HepG2 (cell line): ENCODE measurements around the gene SMTNL2. TPM values are rescaled to one million over a fixed set of nuclear protein-coding genes. Genes with fewer than 3 reads are reported as not detected.

Experiments used
- ATAC-seq: fragments of 200-7000 bp; cut with Tn5 transposase; 3 replicates; pipeline ENCODE4 v1.9.1; 2020; ENCODE audit warnings: mild to moderate bottlenecking, moderate library complexity
- BruUV-seq: library from RNA; stranded (reverse); fragments of 400-500 nt; replicated peaks from 2 replicates; lab custom pipeline; 2021; lab: Mats Ljungman, UMichigan
- CTCF ChIA-PET: fragments of 300-600 bp; formaldehyde crosslinking; extraction: SDS; loops from one replicate; lab custom pipeline; 2021; ENCODE audit warnings: low total read pairs, inconsistent platforms, low intra/inter-chr PET ratio; lab: Yijun Ruan, JAX
- POLR2A ChIA-PET: fragments of 350-600 bp; sonication (Branson Sonifier 250); formaldehyde crosslinking; loops from one replicate; lab custom pipeline; 2020; ENCODE audit warnings: antibody characterized with exemption, inconsistent platforms; lab: Yijun Ruan, JAX
- DNase-seq: peaks from one replicate; pipeline ENCODE4 v3.0.0-alpha.2; 2015; ENCODE audit warnings: low spot score
- FAIRE-seq: peaks from 3 replicates; lab custom pipeline; 2011; peaks lifted over from hg19 to GRCh38; lab: Jason Lieb, UNC
- H2AFZ ChIP-seq: one replicate; pipeline ENCODE4 v1.6.1; 2011; ENCODE audit warnings: low read length, inconsistent platforms
- H3K27ac ChIP-seq: fragments of 300-600 bp; 3 replicates; pipeline ENCODE4 v1.8.0; 2011; ENCODE audit warnings: mixed run types, mild to moderate bottlenecking, mixed read lengths, low read length, inconsistent platforms; ENCODE audit not compliant: insufficient read depth; ENCODE audit errors: extremely low read length
- H3K27me3 ChIP-seq, 2 experiments: fragments of 200-600 bp in 1 of 2; 2 replicates in 1 of 2; 3 replicates in 1 of 2; pipeline versions ENCODE4 v1.6.0 to v1.8.0; 2011; ENCODE audit warnings: low read length in 2 of 2, mild to moderate bottlenecking in 2 of 2, moderate library complexity in 2 of 2, inconsistent platforms in 1 of 2; ENCODE audit not compliant: insufficient read depth in 2 of 2, control insufficient read depth in 1 of 2
- H3K36me3 ChIP-seq, 2 experiments: fragments of 200-600 bp in 1 of 2; replicated peaks in 1 of 2; 2 replicates in 1 of 2; 3 replicates in 1 of 2; pipeline versions ENCODE4 v1.5.1 to v1.8.0; 2011; ENCODE audit warnings: low read length in 2 of 2, inconsistent platforms in 1 of 2; ENCODE audit not compliant: insufficient read depth in 2 of 2, control insufficient read depth in 1 of 2
- H3K4me1 ChIP-seq: 2 replicates; pipeline ENCODE4 v1.5.1; 2012; ENCODE audit warnings: low read length, inconsistent platforms; ENCODE audit not compliant: insufficient read depth
- H3K4me2 ChIP-seq: 2 replicates; pipeline ENCODE4 v1.6.0; 2011; ENCODE audit warnings: low read depth, low read length, inconsistent platforms
- H3K4me3 ChIP-seq, 3 experiments: fragments of 200-600 bp in 1 of 3; sonication (generic), shearing (Covaris generic) in 1 of 3; replicated peaks in 1 of 3; 2 replicates each; pipeline ENCODE4 v1.5.1; 2011 to 2016; ENCODE audit warnings: low read length in 3 of 3, inconsistent platforms in 2 of 3, low read depth in 2 of 3, mild to moderate bottlenecking in 2 of 3, control low read depth in 1 of 3, mixed read lengths in 1 of 3; ENCODE audit not compliant: insufficient read depth in 1 of 3
- H3K79me2 ChIP-seq: one replicate; pipeline ENCODE4 v1.6.1; 2011; ENCODE audit warnings: low read length, inconsistent platforms; ENCODE audit not compliant: insufficient read depth
- H3K9ac ChIP-seq: 2 replicates; pipeline ENCODE4 v1.6.0; 2011; ENCODE audit warnings: mild to moderate bottlenecking, low read depth, low read length, inconsistent platforms; ENCODE audit not compliant: insufficient read depth
- H3K9me3 ChIP-seq: 2 replicates; pipeline ENCODE4 v1.5.1; 2012; ENCODE audit warnings: mild to moderate bottlenecking, low read length
- H4K20me1 ChIP-seq: 2 replicates; pipeline ENCODE4 v1.6.0; 2011; ENCODE audit warnings: inconsistent platforms, mild to moderate bottlenecking, low read length, moderate library complexity; ENCODE audit not compliant: insufficient read depth
- ASH2L ChIP-seq: fragments of 300-600, 200-600 bp; sonication (generic); IDR thresholded peaks from 2 replicates; pipeline ENCODE4 v1.7.0; 2017; ENCODE audit warnings: low read depth, mild to moderate bottlenecking, moderate library complexity, mixed read lengths, low read length; ENCODE audit not compliant: insufficient read length
- MED8 ChIP-seq: sonication (generic); formaldehyde crosslinking; IDR thresholded peaks from 2 replicates; pipeline ENCODE4 v1.8.1; 2023; ENCODE audit warnings: mild to moderate bottlenecking, missing genetic modification reagents; ENCODE audit not compliant: insufficient replicate concordance
- NBN ChIP-seq: fragments of 450-650 bp; conservative IDR thresholded peaks from 2 replicates; pipeline ENCODE4 v1.6.1; 2017
- POLR2A ChIP-seq, 2 experiments: IDR thresholded peaks; 2 replicates each; pipeline ENCODE4 v1.6.1; 2011; ENCODE audit warnings: low read depth in 2 of 2, low read length in 2 of 2, mild to moderate bottlenecking in 1 of 2, moderate library complexity in 1 of 2; ENCODE audit not compliant: insufficient read depth in 1 of 2
- PTBP1 ChIP-seq: fragments of 200-400 bp; formaldehyde crosslinking; IDR thresholded peaks from 2 replicates; pipeline ENCODE4 v1.6.1; 2018; ENCODE audit warnings: low read length, low read depth; ENCODE audit not compliant: poor library complexity, severe bottlenecking
- SNAI1 ChIP-seq: sonication (generic); formaldehyde crosslinking; IDR thresholded peaks from 2 replicates; pipeline ENCODE4 v1.5.0; 2020; ENCODE audit warnings: mild to moderate bottlenecking, missing genetic modification reagents, borderline replicate concordance
- TSC22D2 ChIP-seq: sonication (generic); formaldehyde crosslinking; IDR thresholded peaks from 2 replicates; pipeline ENCODE4 v1.5.1; 2020; ENCODE audit warnings: missing genetic modification reagents, mild to moderate bottlenecking, borderline replicate concordance
- YEATS4 ChIP-seq: sonication (generic); formaldehyde crosslinking; IDR thresholded peaks from 2 replicates; pipeline ENCODE4 v1.4.0; 2020; ENCODE audit warnings: missing genetic modification reagents, borderline replicate concordance
- ZBTB44 ChIP-seq: sonication (generic); formaldehyde crosslinking; IDR thresholded peaks from 2 replicates; pipeline ENCODE4 v1.4.0; 2020; ENCODE audit warnings: missing genetic modification reagents
- ZNF225 ChIP-seq: sonication (generic); formaldehyde crosslinking; IDR thresholded peaks from 2 replicates; pipeline ENCODE4 v1.4.0; 2020; ENCODE audit warnings: mild to moderate bottlenecking, missing genetic modification reagents
- ZXDC ChIP-seq: sonication (generic); formaldehyde crosslinking; IDR thresholded peaks from 2 replicates; pipeline ENCODE4 v1.5.0; 2020; ENCODE audit warnings: mild to moderate bottlenecking, missing genetic modification reagents
- WGBS: methylation state at CpG from one replicate; pipeline ENCODE4 v1.1.6; 2017; ENCODE audit warnings: low lambda C conversion rate; 5-methylcytosine and 5-hydroxymethylcytosine counted together
- in situ Hi-C: cut with HindIII; loops from 2 replicates; pipeline ENCODE4 v1.10.0; 2017; ENCODE audit warnings: low pct_unique_long_range_greater_than_20kb; ENCODE audit not compliant: extremely low pct_ligation_motif_present
- intact Hi-C: fragments of 100-400 bp; cut with micrococcal nuclease; formaldehyde crosslinking; loops from one replicate; pipeline ENCODE4 v1.10.0; 2022; ENCODE audit not compliant: unreplicated experiment
- polyA plus RNA-seq, 8 experiments: library from polyadenylated mRNA; depleted of rRNA in 3 of 8; stranded (reverse) in 7 of 8; unstranded in 1 of 8; fragments of >200 nt; fragmentation: Illumina TruSeq in 4 of 8; extraction: Trizol in 4 of 8; gene quantifications; 2 replicates each; pipeline versions ENCODE4 v1.2.1 to v1.2.3, GENCODE V29; 2011 to 2016; ENCODE audit warnings: low read depth in 4 of 8, missing spikeins in 1 of 8, mixed read lengths in 1 of 8; ENCODE audit not compliant: insufficient read depth in 1 of 8
- total RNA-seq, 5 experiments: library from RNA; depleted of rRNA; stranded (reverse); fragments of >200 nt; fragmentation: Illumina TruSeq; extraction: Trizol; gene quantifications; 2 replicates each; pipeline ENCODE4 v1.2.3, GENCODE V29; 2016; ENCODE audit warnings: low read depth in 1 of 5
- TF ChIP-seq, protein P1 (sequence below): sonication (generic); formaldehyde crosslinking; IDR thresholded peaks from 2 replicates; pipeline ENCODE4 v1.4.0; 2020; ENCODE audit warnings: mild to moderate bottlenecking, missing genetic modification reagents
- TF ChIP-seq, protein P2 (sequence below): IDR thresholded peaks from 2 replicates; pipeline ENCODE4 v1.6.1; 2016; ENCODE audit warnings: mild to moderate bottlenecking, missing biosample characterization, missing genetic modification reagents
- TF ChIP-seq, protein P3 (sequence below): sonication (generic); formaldehyde crosslinking; IDR thresholded peaks from 2 replicates; pipeline ENCODE4 v1.4.0; 2020; ENCODE audit warnings: mild to moderate bottlenecking, missing genetic modification reagents

SMTNL2 gene
- total and polyA plus RNA-seq, 2 of the 13 experiments (the other 11 are each of a cell fraction or from before 2014, with no cell fraction given): 0.41 to 5.1 TPM

DNA sequence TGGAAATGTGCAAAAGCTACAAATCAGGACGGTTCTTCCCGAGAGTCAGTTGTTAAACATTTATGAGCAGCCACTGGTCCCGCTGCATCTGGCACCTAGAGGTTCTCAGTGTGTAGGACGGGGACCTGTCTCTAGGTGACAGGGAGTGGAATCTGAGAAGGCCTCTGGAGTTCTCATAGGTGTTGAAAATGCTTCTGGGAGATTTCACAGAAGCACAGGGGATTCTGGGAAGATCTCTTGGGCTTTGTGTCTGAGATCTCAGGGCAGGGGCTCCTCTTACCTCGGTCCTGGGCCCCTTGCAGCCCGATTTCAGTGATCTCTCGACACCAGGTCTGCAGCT lies 48.2 kb downstream of the SMTNL2 start:
- BruUV-seq: no TSS peak
- Histone ChIP-seq H3K4me3 (no peak overlapping the region), H3K27ac (no peak overlapping the region), H3K79me2 (no peaks in the 10 kb centered on the region), H3K4me1 (no peaks in the 10 kb centered on the region), H3K36me3 (no peaks in the 10 kb centered on the region), H3K27me3 (peaks cover 10 to 27% of the 10 kb centered on the region in 2 experiments; a peak in 4 of 5 replicates), H2AFZ (no peak overlapping the region), H3K9me3 (no peaks in the 10 kb centered on the region), H4K20me1 (no peaks in the 10 kb centered on the region), H3K9ac (no peak overlapping the region), H3K4me2 (no peak overlapping the region)
- ATAC-seq: peak; percentile 52
- ChIA-PET POLR2A (no interaction called here), CTCF (no interaction called here)
- TF ChIP-seq POLR2A (IDR thresholded peaks at IDR 0.05; ENCODE audit: insufficient read depth in 1 of 2, low read depth in 2 of 2, low read length in 2 of 2) (no peak), NBN (no peak), ZBTB44 (CRISPR knock-in tag) (no peak), SNAI1 (no peak), ZXDC (CRISPR knock-in tag) (no peak), TSC22D2 (CRISPR knock-in tag) (no peak), YEATS4 (CRISPR knock-in tag) (no peak), ZNF225 (no peak), MED8 (no peak), ASH2L (no peak), PTBP1 (no peak)
- TF ChIP-seq, protein P1, sequence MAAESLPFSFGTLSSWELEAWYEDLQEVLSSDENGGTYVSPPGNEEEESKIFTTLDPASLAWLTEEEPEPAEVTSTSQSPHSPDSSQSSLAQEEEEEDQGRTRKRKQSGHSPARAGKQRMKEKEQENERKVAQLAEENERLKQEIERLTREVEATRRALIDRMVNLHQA: no peak
- TF ChIP-seq, protein P2, sequence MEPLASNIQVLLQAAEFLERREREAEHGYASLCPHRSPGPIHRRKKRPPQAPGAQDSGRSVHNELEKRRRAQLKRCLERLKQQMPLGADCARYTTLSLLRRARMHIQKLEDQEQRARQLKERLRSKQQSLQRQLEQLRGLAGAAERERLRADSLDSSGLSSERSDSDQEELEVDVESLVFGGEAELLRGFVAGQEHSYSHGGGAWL (CRISPR knock-in tag): no peak
- TF ChIP-seq, protein P3, sequence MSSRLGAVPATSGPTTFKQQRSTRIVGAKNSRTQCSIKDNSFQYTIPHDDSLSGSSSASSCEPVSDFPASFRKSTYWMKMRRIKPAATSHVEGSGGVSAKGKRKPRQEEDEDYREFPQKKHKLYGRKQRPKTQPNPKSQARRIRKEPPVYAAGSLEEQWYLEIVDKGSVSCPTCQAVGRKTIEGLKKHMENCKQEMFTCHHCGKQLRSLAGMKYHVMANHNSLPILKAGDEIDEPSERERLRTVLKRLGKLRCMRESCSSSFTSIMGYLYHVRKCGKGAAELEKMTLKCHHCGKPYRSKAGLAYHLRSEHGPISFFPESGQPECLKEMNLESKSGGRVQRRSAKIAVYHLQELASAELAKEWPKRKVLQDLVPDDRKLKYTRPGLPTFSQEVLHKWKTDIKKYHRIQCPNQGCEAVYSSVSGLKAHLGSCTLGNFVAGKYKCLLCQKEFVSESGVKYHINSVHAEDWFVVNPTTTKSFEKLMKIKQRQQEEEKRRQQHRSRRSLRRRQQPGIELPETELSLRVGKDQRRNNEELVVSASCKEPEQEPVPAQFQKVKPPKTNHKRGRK (CRISPR knock-in tag): no peak
- WGBS: 14% methylated on average over 5 of the region's 7 CpGs
- FAIRE-seq: no peak
- in situ Hi-C loops: no loop called here
- no peak for DNase-seq
- intact Hi-C loops: no loop called here
